NOMO-1 treated with dmso at 0.1 percent for 144 hours (cell line): ENCODE data around the gene MARK4.

Experiments used
- DNase-seq: peaks from one replicate; lab custom pipeline; 2025; ENCODE audit not compliant: unreplicated experiment; lab: John Stamatoyannopoulos, UW

MARK4 gene

DNA sequence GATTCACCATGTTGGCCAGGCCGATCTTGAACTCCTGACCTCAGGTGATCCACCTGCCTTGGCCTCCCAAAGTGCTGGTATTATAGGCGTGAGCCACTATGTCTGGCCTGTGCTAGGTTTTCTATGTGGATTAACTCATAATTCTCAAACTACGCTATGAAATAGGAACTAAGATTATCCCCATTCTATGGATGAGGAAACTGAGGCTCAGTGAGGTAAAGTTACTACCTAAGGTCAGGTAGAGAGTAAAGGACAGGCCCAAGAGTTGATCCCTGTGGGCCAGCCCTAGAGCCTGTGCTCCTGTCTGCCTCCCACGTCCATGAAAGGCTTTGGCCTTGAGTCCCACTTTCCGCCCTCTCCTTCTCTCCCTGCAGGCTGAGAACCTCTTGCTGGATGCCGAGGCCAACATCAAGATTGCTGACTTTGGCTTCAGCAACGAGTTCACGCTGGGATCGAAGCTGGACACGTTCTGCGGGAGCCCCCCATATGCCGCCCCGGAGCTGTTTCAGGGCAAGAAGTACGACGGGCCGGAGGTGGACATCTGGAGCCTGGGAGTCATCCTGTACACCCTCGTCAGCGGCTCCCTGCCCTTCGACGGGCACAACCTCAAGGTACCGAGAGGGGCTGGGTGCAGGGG is 20.1 kb downstream of the MARK4 start:
- no peak for DNase-seq

DNA sequence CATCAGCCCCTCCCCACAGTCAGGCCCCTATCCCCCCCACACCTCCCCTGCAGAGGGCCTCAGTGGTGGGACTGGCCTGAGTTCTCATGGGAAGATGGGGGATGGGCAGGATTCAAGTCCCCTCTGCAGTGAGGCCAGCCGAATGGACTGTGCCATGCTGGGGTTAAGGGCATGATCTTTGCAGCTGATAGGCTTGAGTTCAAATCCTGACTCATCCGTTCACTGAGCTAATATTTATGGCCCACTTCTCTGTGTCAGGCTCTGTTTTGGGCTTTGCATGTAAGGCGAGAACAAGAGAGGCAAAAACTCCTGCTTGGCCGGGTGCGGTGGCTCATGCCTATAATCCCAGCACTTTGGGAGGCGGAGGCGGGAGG is 20.7 kb downstream of the MARK4 start:
- DNase-seq = no peak

GRCh38 chr19:45273521-45273855 is 22.4 kb downstream of the MARK4 start:
- DNase-seq = no peak

DNA sequence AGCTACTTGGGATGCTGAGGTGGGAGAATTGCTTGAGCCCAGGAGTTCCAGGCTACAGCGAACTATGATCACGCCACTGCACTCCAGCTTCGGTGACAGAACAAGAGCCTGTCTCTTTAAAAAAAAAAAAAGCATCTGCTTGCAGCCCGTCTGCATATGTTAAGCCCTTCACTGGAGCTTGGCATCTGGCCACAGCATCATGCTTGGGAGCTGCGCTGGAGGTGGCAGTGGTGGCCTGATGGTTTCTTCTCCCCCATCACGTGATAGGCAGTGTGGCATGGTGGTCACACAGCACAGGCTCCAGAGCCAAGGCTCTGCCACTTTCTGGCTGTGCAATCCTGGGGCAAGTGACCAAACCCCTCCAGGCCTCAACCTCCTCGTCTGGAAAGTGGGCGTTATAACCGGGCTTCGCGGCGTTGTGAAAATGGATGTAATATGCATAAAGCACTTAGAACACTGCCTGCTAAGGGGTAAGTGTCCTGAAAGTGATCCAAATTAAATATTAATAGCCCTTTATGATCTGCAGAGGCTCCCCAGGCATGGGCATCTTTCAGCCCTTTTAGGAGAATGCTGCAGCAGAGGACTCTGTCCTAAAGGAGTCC is 24.4 kb downstream of the MARK4 start:
- DNase-seq = no peak

GRCh38 chr19:45276284-45276687 is 25.2 kb downstream of the MARK4 start:
- DNase-seq = no peak

DNA sequence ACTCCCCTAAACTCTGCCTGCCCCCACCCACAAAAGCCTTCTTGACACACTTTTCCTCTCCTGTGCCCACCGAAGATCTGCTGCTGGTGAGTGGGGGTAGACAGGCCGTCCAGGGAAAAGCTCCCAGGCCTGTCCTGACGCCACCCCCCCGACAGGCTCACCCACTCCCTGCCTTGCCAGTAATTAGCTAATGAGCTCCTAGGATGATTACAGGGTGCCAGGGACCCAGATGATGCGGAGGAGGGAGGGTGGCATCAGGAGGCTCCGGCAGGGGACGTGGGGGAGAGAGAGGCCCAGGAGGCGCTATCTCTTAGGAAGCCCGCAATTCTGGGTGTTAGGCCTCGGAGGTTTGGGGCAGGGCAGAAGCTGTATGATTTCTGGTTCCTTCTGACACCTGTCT is 27.0 kb downstream of the MARK4 start:
- no peak for DNase-seq

- DNase-seq = no peak
Measured at GRCh38 chr19:45279587-45280192, 28.6 kb downstream of the MARK4 start.

DNA sequence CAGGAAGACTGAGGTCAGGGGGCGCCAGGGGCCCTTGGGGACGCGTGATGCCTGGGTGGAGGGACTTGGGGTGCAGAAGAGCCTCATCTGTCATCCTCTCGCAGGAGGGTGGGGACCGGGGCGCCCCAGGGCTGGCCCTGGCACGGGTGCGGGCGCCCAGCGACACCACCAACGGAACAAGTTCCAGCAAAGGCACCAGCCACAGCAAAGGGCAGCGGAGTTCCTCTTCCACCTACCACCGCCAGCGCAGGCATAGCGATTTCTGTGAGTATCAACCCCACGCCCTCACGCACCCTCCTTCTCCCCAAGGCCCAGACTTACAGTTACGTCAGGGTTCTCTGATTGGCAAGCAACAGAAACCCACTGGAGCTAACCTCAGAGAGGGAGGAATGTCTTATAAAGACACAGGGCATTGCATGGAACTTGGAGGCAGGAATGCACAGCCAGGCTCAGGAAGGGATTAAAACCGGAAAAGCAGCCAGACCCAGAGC is 29.4 kb downstream of the MARK4 start:
- peak; percentile 17 for DNase-seq

DNA sequence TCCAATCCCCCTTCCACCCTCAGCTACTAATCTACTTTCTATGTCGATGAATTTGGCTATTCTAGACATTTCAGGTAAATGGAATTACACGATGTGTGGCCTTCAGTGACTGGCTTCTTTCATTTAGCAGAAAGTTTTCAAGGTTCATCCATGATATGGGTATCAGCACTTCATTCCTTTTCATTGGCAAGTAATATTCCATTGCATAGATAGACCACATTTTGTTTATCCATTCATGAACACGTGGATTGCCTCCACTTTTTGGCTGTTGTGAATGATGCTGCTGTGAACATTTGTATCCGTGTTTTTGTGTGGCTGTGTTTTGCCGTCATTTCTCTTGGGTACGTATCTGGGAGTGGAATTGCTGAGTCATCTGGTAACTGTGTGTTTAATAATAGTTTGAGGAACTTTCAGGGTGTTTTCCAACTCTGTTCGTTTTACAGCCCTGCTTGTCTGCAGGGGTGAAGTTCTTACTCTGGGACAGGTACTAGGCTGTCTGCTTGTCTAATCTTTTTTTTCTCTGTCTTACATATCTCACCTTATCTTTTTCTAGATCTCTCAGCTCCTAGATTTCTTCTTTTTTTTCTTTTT is 32.5 kb downstream of the MARK4 start:
- no peak for DNase-seq

- no peak for DNase-seq
Measured at GRCh38 chr19:45290381-45290931, 39.4 kb downstream of the MARK4 start.

DNA sequence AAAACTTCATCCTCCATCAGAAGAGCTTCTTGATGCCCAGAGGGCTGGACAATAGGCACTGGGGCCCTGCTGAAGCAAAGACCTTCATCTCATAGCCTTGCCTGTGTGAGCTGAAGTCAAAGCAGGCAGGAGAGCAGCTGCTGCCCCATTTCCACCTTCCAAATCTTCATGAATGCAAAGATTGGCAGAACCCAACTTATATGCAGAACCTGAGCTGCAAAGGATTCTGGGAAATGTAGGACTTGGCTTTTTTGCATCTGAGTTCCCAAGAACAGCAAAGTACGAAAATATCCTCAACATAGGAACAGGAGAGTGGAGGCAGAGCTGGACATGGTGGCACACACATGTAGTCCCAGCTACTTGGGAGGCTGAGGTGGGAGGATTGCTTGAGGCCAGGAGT is 40.8 kb downstream of the MARK4 start:
- DNase-seq = no peak

DNA sequence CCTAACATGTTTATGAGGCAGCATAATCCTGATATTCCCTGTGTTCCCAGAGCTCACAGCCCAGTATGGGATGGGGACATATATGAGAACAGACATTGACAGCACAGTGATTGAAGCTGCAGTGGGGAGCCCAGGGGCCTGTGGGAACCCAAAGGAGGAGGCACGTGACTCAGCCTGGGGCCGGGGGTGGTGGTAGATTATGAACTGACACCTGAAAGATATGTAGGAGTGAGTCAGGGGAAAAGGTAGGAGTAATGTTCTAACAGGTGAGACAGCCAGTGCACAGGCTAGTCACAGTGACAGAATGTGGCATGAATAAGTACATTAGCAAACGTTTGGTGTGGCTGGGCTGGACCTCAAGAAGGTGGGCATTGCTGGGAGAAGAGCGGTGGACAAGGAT is 42.6 kb downstream of the MARK4 start:
- no peak for DNase-seq

DNA sequence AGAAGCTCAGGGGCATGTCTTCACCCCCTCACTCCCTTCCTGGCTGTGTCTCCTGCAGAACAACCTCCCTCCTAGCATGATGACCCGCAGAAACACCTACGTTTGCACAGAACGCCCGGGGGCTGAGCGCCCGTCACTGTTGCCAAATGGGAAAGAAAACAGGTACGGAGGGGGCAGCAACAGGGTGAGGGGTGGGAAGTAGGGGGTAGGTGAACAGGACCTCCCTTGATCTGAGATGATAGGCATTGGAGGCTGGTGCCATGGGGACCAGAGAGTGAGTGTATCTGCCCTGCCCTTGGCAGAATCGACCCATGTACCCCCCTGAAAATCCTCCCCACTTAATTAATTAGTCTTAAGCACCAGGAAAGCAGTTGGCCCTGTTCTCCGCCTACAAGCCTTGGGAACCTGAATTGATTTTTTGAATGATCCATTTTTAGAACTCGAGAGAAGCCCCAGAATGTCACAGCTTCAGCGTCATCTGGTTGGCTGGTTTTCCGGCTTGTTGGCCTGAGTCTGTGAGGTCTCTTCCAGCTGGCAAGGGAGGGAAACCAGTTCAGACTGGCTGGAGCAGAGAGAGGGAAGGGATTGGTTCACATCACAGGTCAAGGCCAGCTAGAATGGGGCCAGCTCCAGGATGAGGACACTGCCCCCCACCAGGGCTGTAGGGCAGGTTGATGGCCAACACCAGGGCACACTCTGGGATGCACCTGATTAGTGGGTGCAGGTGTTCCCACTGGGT is 43.4 kb downstream of the MARK4 start:
- no peak for DNase-seq

DNA sequence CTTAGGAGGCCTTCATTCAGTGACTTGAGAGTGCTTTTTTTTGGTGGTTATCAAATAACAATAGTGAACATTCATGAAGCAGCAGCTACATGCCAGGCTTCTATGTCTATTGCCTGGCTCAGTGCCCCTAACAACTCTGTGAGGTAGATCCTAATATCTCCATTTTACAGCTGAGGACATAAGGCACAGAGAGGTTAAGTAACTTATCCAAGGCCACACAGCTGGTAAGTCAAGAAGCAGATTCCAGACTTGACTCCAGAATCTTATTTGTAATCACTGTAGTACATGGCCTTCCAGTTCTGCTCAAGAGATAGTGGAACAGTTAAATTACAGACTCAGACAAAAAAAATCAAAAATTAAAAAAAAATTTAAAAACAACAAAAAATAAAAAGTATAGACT is 44.8 kb downstream of the MARK4 start:
- no peak for DNase-seq

GRCh38 chr19:45296355-45296754 is 45.3 kb downstream of the MARK4 start:
- DNase-seq = no peak

GRCh38 chr19:45297674-45298073 is 46.6 kb downstream of the MARK4 start:
- no peak for DNase-seq

DNA sequence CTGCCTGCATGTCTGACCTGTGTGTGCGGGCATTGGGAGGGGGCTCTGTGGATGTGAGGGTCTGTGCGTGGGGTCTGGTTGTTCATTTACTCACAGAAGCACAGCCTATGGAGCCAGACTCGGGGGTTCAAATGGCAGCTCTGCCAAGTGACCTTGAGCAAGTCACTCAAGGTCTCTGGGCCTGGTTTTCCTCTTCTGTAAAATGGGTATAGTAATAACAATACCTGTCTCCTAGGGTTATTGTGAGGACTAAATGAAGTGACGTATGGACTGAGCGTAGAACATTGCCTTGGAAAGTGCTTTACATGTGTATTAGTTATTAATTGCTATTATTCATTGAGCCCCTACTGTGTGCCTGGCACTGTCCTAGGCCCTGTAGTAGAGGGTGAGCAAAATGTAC is 47.2 kb downstream of the MARK4 start:
- no peak for DNase-seq

GRCh38 chr19:45299719-45300118 is 48.6 kb downstream of the MARK4 start:
- no peak for DNase-seq

- no peak for DNase-seq
Measured at GRCh38 chr19:45302416-45302815, 51.3 kb downstream of the MARK4 start.

GRCh38 chr19:45303269-45304060 is 52.4 kb downstream of the MARK4 start:
- no peak for DNase-seq
